ENCODE data around the gene LCE3D. TPM values are rescaled to one million over a fixed set of nuclear protein-coding genes. Genes with fewer than 3 reads are reported as not detected.
A peak's percentile ranks its signal among the peaks of the same experiment; 100 is the strongest.
"Not testable (repeated sequence)": the region's sequence is repeated elsewhere in the genome, so short reads cannot be mapped to it uniquely, and the experiment has no call there.

LCE3D gene
- total RNA-seq, 1 experiment from 2014 or later = not detected

- not testable (repeated sequence) for H3K4me3 ChIP-seq (ENCODE audit: insufficient read depth, low read depth, low read length); H3K27me3 ChIP-seq (ENCODE audit: control insufficient read depth, insufficient read depth, low read length); H3K36me3 ChIP-seq (replicated peaks; ENCODE audit: control insufficient read depth, insufficient read depth, low read length); DNase-seq
These were observed 32.0 kb downstream of the LCE3D start for GRCh38 chr1:152548358-152548757.

- Histone ChIP-seq H3K4me3 (ENCODE audit: insufficient read depth, low read depth, low read length) (no peak overlapping the region), H3K36me3 (replicated peaks; ENCODE audit: control insufficient read depth, insufficient read depth, low read length) (no peaks in the 10 kb centered on the region), H3K27me3 (ENCODE audit: control insufficient read depth, insufficient read depth, low read length) (no peaks in the 10 kb centered on the region)
- DNase-seq = no peak
These were observed 33.6 kb downstream of the LCE3D start for GRCh38 chr1:152546704-152547103.

GRCh38 chr1:152543820-152544219, 36.5 kb downstream of the LCE3D start:
- no peak overlapping the region for H3K4me3 ChIP-seq (ENCODE audit: insufficient read depth, low read depth, low read length)

GRCh38 chr1:152539901-152540300, 40.4 kb downstream of the LCE3D start:
- no peaks in the 10 kb centered on the region for H3K36me3 ChIP-seq (replicated peaks; ENCODE audit: control insufficient read depth, insufficient read depth, low read length)
- DNase-seq = no peak
- H3K4me3 ChIP-seq (ENCODE audit: insufficient read depth, low read depth, low read length) = no peak overlapping the region
- H3K27me3 ChIP-seq (ENCODE audit: control insufficient read depth, insufficient read depth, low read length) = no peaks in the 10 kb centered on the region

More at GRCh38 chr1:152543820-152544219, 36.5 kb downstream of the LCE3D start:
- DNase-seq = no peak
- Histone ChIP-seq H3K36me3 (replicated peaks; ENCODE audit: control insufficient read depth, insufficient read depth, low read length) (no peaks in the 10 kb centered on the region), H3K27me3 (ENCODE audit: control insufficient read depth, insufficient read depth, low read length) (no peaks in the 10 kb centered on the region)

- Histone ChIP-seq H3K36me3 (replicated peaks; ENCODE audit: control insufficient read depth, insufficient read depth, low read length) (no peaks in the 10 kb centered on the region), H3K27me3 (ENCODE audit: control insufficient read depth, insufficient read depth, low read length) (no peaks in the 10 kb centered on the region), H3K4me3 (ENCODE audit: insufficient read depth, low read depth, low read length) (no peak overlapping the region)
- DNase-seq = no peak
These were observed 42.8 kb downstream of the LCE3D start for GRCh38 chr1:152537496-152537895.

GRCh38 chr1:152535774-152536173, 44.5 kb downstream of the LCE3D start:
- no peaks in the 10 kb centered on the region for H3K27me3 ChIP-seq (ENCODE audit: control insufficient read depth, insufficient read depth, low read length)
- no peak overlapping the region for H3K4me3 ChIP-seq (ENCODE audit: insufficient read depth, low read depth, low read length)
- DNase-seq = no peak

GRCh38 chr1:152533327-152533938, 46.9 kb downstream of the LCE3D start:
- peak; percentile 28 for DNase-seq
- no peaks in the 10 kb centered on the region for H3K27me3 ChIP-seq (ENCODE audit: control insufficient read depth, insufficient read depth, low read length)
- no peaks in the 10 kb centered on the region for H3K36me3 ChIP-seq (replicated peaks; ENCODE audit: control insufficient read depth, insufficient read depth, low read length)
- H3K4me3 ChIP-seq (ENCODE audit: insufficient read depth, low read depth, low read length) = no peak overlapping the region

More at GRCh38 chr1:152535774-152536173, 44.5 kb downstream of the LCE3D start:
- H3K36me3 ChIP-seq (replicated peaks; ENCODE audit: control insufficient read depth, insufficient read depth, low read length) = no peaks in the 10 kb centered on the region

Other genes with a start within 250 kb of the LCE3D start
- gene FLG2, start 220.5 kb downstream of the LCE3D start, total RNA-seq (2014; rRNA removed; shearing (Covaris generic)) = not detected in 2 replicates
- not detected in 2 replicates for gene CRNN, start 166.3 kb downstream of the LCE3D start, total RNA-seq (2014; rRNA removed; shearing (Covaris generic))
- not detected in 2 replicates for gene LCE5A, start 69.7 kb downstream of the LCE3D start, total RNA-seq (2014; rRNA removed; shearing (Covaris generic))
- gene CRCT1, start 66.0 kb downstream of the LCE3D start, total RNA-seq (2014; rRNA removed; shearing (Covaris generic)) = not detected in 2 replicates
- gene LCE3E, start 13.7 kb downstream of the LCE3D start, total RNA-seq (2014; rRNA removed; shearing (Covaris generic)) = not detected in 2 replicates
- not detected in 2 replicates for gene LCE3C, start 19.7 kb upstream of the LCE3D start, total RNA-seq (2014; rRNA removed; shearing (Covaris generic))
- gene LCE3B, start 33.3 kb upstream of the LCE3D start, total RNA-seq (2014; rRNA removed; shearing (Covaris generic)) = not detected in 2 replicates
- not detected in 2 replicates for gene LCE3A, start 42.6 kb upstream of the LCE3D start, total RNA-seq (2014; rRNA removed; shearing (Covaris generic))
- gene LCE2D, start 82.9 kb upstream of the LCE3D start, total RNA-seq (2014; rRNA removed; shearing (Covaris generic)) = not detected in 2 replicates
- not detected in 2 replicates for gene LCE2C, start 94.8 kb upstream of the LCE3D start, total RNA-seq (2014; rRNA removed; shearing (Covaris generic))
- not detected in 2 replicates for gene LCE2B, start 105.6 kb upstream of the LCE3D start, total RNA-seq (2014; rRNA removed; shearing (Covaris generic))
- gene LCE2A, start 117.8 kb upstream of the LCE3D start, total RNA-seq (2014; rRNA removed; shearing (Covaris generic)) = not detected in 2 replicates
- not detected in 2 replicates for gene LCE4A, start 127.6 kb upstream of the LCE3D start, total RNA-seq (2014; rRNA removed; shearing (Covaris generic))
- gene KPRP, start 177.5 kb upstream of the LCE3D start, total RNA-seq (2014; rRNA removed; shearing (Covaris generic)) = not detected in 2 replicates
- gene LCE1F, start 194.6 kb upstream of the LCE3D start, total RNA-seq (2014; rRNA removed; shearing (Covaris generic)) = not detected in 2 replicates
- gene LCE1E, start 205.7 kb upstream of the LCE3D start, total RNA-seq (2014; rRNA removed; shearing (Covaris generic)) = not detected in 2 replicates
- gene LCE1D, start 216.2 kb upstream of the LCE3D start, total RNA-seq (2014; rRNA removed; shearing (Covaris generic)) = not detected in 2 replicates
- gene LCE1C, start 226.1 kb upstream of the LCE3D start, total RNA-seq (2014; rRNA removed; shearing (Covaris generic)) = not detected in 2 replicates
- not detected in 2 replicates for gene LCE1B, start 231.5 kb upstream of the LCE3D start, total RNA-seq (2014; rRNA removed; shearing (Covaris generic))
- gene LCE1A, start 247.0 kb upstream of the LCE3D start, total RNA-seq (2014; rRNA removed; shearing (Covaris generic)) = not detected in 2 replicates